ENCODE data around the gene FAM78B. TPM values are rescaled to one million over a fixed set of nuclear protein-coding genes. Genes with fewer than 3 reads are reported as not detected.

FAM78B gene
- total and polyA plus RNA-seq, 2 experiments from 2014 or later = 0.77 TPM; not detected in 1

DNA sequence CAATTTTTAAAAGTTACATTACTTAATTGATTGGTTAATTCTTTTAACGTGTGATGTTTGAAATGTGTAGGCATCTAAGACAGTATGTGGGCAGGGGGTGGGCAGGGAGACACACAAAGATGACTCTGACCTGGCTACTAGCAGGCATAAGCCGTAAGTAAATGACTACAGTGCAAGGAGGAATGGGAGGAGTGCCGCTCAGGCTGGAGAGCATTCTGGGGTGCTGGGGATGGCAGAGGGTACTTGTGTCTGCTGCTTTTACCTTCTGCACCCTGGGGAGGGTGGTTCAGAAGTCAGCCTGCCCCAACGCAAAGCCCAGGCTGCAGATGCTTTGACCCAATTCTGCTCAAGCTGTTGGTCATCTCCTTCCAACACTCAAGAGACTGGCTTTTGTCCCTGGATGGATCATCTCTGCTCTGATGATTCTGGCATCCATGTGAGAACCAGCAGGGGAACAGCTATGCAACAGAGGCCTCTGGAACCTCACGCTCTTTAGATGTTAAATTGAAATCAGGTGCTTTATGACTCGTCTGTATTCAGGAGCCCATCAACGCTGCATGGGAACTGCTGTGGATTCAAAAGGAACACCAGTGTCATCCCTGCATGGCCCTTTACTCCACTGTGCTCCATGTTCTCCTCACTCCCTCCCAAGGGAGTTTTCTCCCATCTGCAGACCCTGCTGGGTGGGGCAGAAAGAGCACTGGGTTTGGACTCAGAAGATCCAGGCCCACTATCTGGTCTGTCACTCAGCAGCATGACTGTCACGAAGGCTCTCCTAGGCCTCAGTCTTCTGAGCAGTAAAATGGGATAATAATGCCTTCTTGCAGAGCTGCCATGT lies 78.8 kb downstream of the FAM78B start:
- H2AFZ ChIP-seq = no peak overlapping the region
- H3K79me2 ChIP-seq = no peaks in the 10 kb centered on the region
- DNase-seq (ENCODE audit: low spot score) = no peak
- H3K4me3 ChIP-seq = no peak overlapping the region
- no peak overlapping the region for H3K4me2 ChIP-seq
- no peak overlapping the region for H3K27ac ChIP-seq
- H3K27me3 ChIP-seq = no peaks in the 10 kb centered on the region
- H3K9me2 ChIP-seq (replicated peaks; ENCODE audit: insufficient read depth) = no peaks in the 10 kb centered on the region
- H3K4me1 ChIP-seq (ENCODE audit: insufficient read depth) = no peaks in the 10 kb centered on the region
- H4K20me1 ChIP-seq (ENCODE audit: insufficient read depth, poor library complexity, severe bottlenecking) = no peaks in the 10 kb centered on the region
- no peaks in the 10 kb centered on the region for H3K36me3 ChIP-seq (replicated peaks; ENCODE audit: insufficient read depth, low read depth)
- WGBS (ENCODE audit: low lambda C conversion rate, missing lambda C conversion rate) = 84% methylated on average over 8 of the region's 8 CpGs
- TF ChIP-seq EZH2phosphoT487 (IDR thresholded peaks at IDR 0.05; ENCODE audit: low read depth, severe bottlenecking, unreplicated experiment) (no peak), EZH2 (IDR thresholded peaks at IDR 0.05; ENCODE audit: borderline replicate concordance) (no peak)
- TF ChIP-seq, protein P1, sequence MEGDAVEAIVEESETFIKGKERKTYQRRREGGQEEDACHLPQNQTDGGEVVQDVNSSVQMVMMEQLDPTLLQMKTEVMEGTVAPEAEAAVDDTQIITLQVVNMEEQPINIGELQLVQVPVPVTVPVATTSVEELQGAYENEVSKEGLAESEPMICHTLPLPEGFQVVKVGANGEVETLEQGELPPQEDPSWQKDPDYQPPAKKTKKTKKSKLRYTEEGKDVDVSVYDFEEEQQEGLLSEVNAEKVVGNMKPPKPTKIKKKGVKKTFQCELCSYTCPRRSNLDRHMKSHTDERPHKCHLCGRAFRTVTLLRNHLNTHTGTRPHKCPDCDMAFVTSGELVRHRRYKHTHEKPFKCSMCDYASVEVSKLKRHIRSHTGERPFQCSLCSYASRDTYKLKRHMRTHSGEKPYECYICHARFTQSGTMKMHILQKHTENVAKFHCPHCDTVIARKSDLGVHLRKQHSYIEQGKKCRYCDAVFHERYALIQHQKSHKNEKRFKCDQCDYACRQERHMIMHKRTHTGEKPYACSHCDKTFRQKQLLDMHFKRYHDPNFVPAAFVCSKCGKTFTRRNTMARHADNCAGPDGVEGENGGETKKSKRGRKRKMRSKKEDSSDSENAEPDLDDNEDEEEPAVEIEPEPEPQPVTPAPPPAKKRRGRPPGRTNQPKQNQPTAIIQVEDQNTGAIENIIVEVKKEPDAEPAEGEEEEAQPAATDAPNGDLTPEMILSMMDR (IDR thresholded peaks at IDR 0.05; ENCODE audit: poor library complexity) = no peak
- H3K9me3 ChIP-seq (ENCODE audit: low read depth) = no peaks in the 10 kb centered on the region

DNA sequence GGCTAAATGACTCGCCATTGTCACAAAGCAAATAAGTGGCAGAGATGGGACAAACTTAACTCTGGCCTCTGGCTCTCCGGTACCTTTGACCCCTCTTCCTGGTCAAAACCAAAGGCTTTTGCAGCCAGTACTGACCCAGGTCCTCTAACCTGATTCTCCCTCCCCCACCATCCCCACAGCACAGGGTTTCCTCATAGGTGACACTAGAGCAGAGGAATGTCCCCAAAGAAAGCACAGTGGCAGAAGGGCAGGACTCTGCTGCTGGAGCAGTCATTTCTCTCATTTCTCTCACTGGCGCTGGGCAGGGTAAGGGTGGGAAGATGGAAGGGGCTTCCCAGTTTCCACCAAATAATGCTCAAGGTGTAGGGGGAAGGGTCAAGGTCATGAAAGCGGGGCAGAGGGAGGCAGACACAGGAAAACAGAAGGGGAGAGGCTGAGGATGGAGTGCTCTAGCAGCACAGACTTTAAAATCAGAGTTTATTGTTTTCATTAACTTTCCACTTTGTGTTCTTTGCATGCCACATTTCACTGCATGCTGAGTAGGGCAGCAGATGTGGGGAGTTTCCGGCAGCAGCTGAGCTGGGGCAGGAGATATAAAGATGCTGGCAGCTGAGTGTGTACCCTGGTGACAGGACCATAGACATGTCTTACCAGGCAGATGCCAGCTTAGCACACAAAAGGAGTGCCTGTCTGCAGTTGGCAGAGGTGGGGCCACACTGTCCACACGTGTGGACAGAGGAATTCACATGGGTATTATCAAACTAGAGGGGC lies 80.5 kb downstream of the FAM78B start:
- no peak for DNase-seq (ENCODE audit: low spot score)
- TF ChIP-seq EZH2phosphoT487 (IDR thresholded peaks at IDR 0.05; ENCODE audit: low read depth, severe bottlenecking, unreplicated experiment) = no peak
- TF ChIP-seq, protein P1 (IDR thresholded peaks at IDR 0.05; ENCODE audit: poor library complexity) = no peak
- no peak for TF ChIP-seq EZH2 (IDR thresholded peaks at IDR 0.05; ENCODE audit: borderline replicate concordance)
- 62% methylated on average over 6 of the region's 6 CpGs for WGBS (ENCODE audit: low lambda C conversion rate, missing lambda C conversion rate)
- Histone ChIP-seq H2AFZ (no peak overlapping the region), H3K27ac (no peak overlapping the region), H3K27me3 (no peaks in the 10 kb centered on the region), H3K4me1 (ENCODE audit: insufficient read depth) (no peaks in the 10 kb centered on the region), H3K9me3 (ENCODE audit: low read depth) (no peaks in the 10 kb centered on the region), H3K9me2 (replicated peaks; ENCODE audit: insufficient read depth) (no peaks in the 10 kb centered on the region), H3K36me3 (replicated peaks; ENCODE audit: insufficient read depth, low read depth) (no peaks in the 10 kb centered on the region), H3K4me2 (no peak overlapping the region), H3K4me3 (no peak overlapping the region), H4K20me1 (ENCODE audit: insufficient read depth, poor library complexity, severe bottlenecking) (no peaks in the 10 kb centered on the region), H3K79me2 (no peaks in the 10 kb centered on the region)

DNA sequence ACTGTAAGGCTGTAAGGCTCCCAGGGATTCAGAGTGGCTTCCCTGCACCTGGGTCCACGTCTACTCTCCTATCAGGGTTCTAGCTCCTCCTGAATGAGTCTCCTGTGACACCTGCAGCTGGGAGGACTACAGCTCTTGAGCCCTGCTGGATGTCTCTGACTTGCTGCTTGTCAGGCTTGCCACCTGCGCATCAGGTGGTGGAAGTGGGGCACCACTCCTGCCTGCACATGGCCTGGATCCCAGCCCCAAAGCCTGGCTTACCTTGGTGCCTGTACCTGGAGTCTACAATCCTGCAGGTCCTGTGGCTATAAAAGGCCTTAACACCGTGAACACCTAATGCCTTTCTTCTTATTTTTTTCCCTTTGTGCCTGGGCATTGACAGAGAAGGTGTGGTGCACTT lies 82.2 kb downstream of the FAM78B start:
- H4K20me1 ChIP-seq (ENCODE audit: insufficient read depth, poor library complexity, severe bottlenecking) = no peaks in the 10 kb centered on the region
- no peaks in the 10 kb centered on the region for H3K4me1 ChIP-seq (ENCODE audit: insufficient read depth)
- no peaks in the 10 kb centered on the region for H3K79me2 ChIP-seq
- 87% methylated on average over 3 of the region's 3 CpGs for WGBS (ENCODE audit: low lambda C conversion rate, missing lambda C conversion rate)
- H3K4me3 ChIP-seq = no peak overlapping the region
- TF ChIP-seq, protein P1 (IDR thresholded peaks at IDR 0.05; ENCODE audit: poor library complexity) = no peak
- TF ChIP-seq EZH2phosphoT487 (IDR thresholded peaks at IDR 0.05; ENCODE audit: low read depth, severe bottlenecking, unreplicated experiment) = no peak
- TF ChIP-seq EZH2 (IDR thresholded peaks at IDR 0.05; ENCODE audit: borderline replicate concordance) = no peak
- no peaks in the 10 kb centered on the region for H3K27me3 ChIP-seq
- H2AFZ ChIP-seq = no peak overlapping the region
- no peaks in the 10 kb centered on the region for H3K9me3 ChIP-seq (ENCODE audit: low read depth)
- H3K4me2 ChIP-seq = no peak overlapping the region
- no peaks in the 10 kb centered on the region for H3K36me3 ChIP-seq (replicated peaks; ENCODE audit: insufficient read depth, low read depth)
- no peak overlapping the region for H3K27ac ChIP-seq
- H3K9me2 ChIP-seq (replicated peaks; ENCODE audit: insufficient read depth) = no peaks in the 10 kb centered on the region
- DNase-seq (ENCODE audit: low spot score) = no peak
